ENCODE results near the gene OR5AN1. TPM values are rescaled to one million over a fixed set of nuclear protein-coding genes. Genes with fewer than 3 reads are reported as not detected.

Gene OR5AN1
- total and polyA plus RNA-seq, 10 of the 15 experiments (the other 5 are each of a cell fraction or from before 2014, with no cell fraction given): not detected

- TF ChIP-seq ZNF217 (IDR thresholded peaks at IDR 0.05) (no peak), HDAC6 (IDR thresholded peaks at IDR 0.05; ENCODE audit: unreplicated experiment) (no peak), SIX5 (IDR thresholded peaks at IDR 0.05; ENCODE audit: low read depth, low read length, severe bottlenecking) (no peak), SUZ12 (IDR thresholded peaks at IDR 0.05; ENCODE audit: unreplicated experiment) (no peak), ETV6 (conservative IDR thresholded peaks at IDR 0.05 in 1 of 2, IDR thresholded peaks at IDR 0.05 in 1 of 2; ENCODE audit: borderline replicate concordance in 1 of 2, low read depth in 1 of 2) (no peak)
Observed at GRCh38 chr11:59415111-59415510, 56.4 kb downstream of the OR5AN1 start (continued).

- H3K4me1 ChIP-seq (ENCODE audit: control insufficient read depth, insufficient read depth, low read length): no peaks in the 10 kb centered on the region
- ChIA-PET RAD21 (ENCODE audit: unreplicated experiment) (no interaction called here), CTCF (interaction anchor here (1.4 to 2.7 kb wide), 2 partner anchors 13 to 231 kb away, joined by 3 to 16 read pairs; no protein-coding TSS in a partner anchor), POLR2A (no interaction called here), SMC1A (ENCODE audit: uncharacterized antibody, unreplicated experiment) (interaction anchor here (0.5 to 0.8 kb wide), 2 partner anchors 14 to 604 kb away, joined by 3 to 4 read pairs; no protein-coding TSS in a partner anchor)
- intact Hi-C loops (cut with micrococcal nuclease; ENCODE audit: unreplicated experiment) (no loop called here), in situ Hi-C loops (cut with MboI) (no loop called here)
- H3K27ac ChIP-seq (ENCODE audit: control insufficient read depth, insufficient read depth): no peak overlapping the region
- no peaks in the 10 kb centered on the region for H3K27me3 ChIP-seq (replicated peaks in 1 of 2; ENCODE audit: control insufficient read depth in 2 of 2, insufficient read depth in 2 of 2, low read length in 1 of 2)
- DNase-seq (ENCODE audit: low read depth, low spot score) (no peak), ATAC-seq (no peak), FAIRE-seq (no peak)
- no peak overlapping the region for H3K4me2 ChIP-seq (ENCODE audit: control insufficient read depth, insufficient read depth)
- no peak overlapping the region for H3K9ac ChIP-seq (ENCODE audit: control insufficient read depth, insufficient read depth, low read length)
- H4K20me1 ChIP-seq (ENCODE audit: control insufficient read depth, insufficient read depth): no peaks in the 10 kb centered on the region
- H3K79me2 ChIP-seq (ENCODE audit: control insufficient read depth, insufficient read depth, low read length): no peaks in the 10 kb centered on the region
- BruUV-seq (replicated peaks): no TSS peak
- no peak overlapping the region for H3K4me3 ChIP-seq
- H3K9me3 ChIP-seq (replicated peaks; ENCODE audit: control insufficient read depth, insufficient read depth, low read length): no peaks in the 10 kb centered on the region; the same call in 2 of the 3 replicates
- WGBS (ENCODE audit: insufficient coverage, insufficient replicate concordance, low lambda C conversion rate, missing lambda C conversion rate): 68% methylated on average over 5 of the region's 5 CpGs
- H2AFZ ChIP-seq (ENCODE audit: control insufficient read depth, low read depth, low read length): no peak overlapping the region
- no peaks in the 10 kb centered on the region for H3K36me3 ChIP-seq (ENCODE audit: control insufficient read depth in 2 of 2, insufficient read depth in 2 of 2, low read length in 1 of 2)
- TF ChIP-seq EZH2 (IDR thresholded peaks at IDR 0.05; ENCODE audit: borderline replicate concordance, control insufficient read depth, low read depth, low read length): no peak
- TF ChIP-seq RBBP5 (conservative IDR thresholded peaks at IDR 0.05): no peak
- TF ChIP-seq BCLAF1 (IDR thresholded peaks at IDR 0.05): no peak
- TF ChIP-seq ZSCAN29 (IDR thresholded peaks at IDR 0.05): no peak
- TF ChIP-seq RUNX3 (IDR thresholded peaks at IDR 0.05; ENCODE audit: low read length): no peak
- no peak for TF ChIP-seq KAT2A (conservative IDR thresholded peaks at IDR 0.05; ENCODE audit: control insufficient read depth, low read depth, low read length)
- no peak for TF ChIP-seq JUND (IDR thresholded peaks at IDR 0.05; ENCODE audit: low read depth, low read length)
- TF ChIP-seq ZBTB11 (CRISPR knock-in tag; IDR thresholded peaks at IDR 0.05): no peak
- no peak for TF ChIP-seq ZBTB33 (IDR thresholded peaks at IDR 0.05)
Observed at GRCh38 chr11:59416613-59417012, 57.9 kb downstream of the OR5AN1 start.
